MM.1S (cell line): Measurements from ENCODE around the gene SRRM2.

Source experiments
- CTCF ChIP-seq: fragments of 300-600 bp; sonication (generic); IDR thresholded peaks from 2 replicates; pipeline ENCODE4 v1.5.1; 2016; ENCODE audit warnings: antibody characterized with exemption, low read length, mixed read lengths
- EZH2 ChIP-seq: fragments of 300-600 bp; sonication (generic); optimal IDR thresholded peaks from 2 replicates; pipeline ENCODE3; 2017; ENCODE audit warnings: low read depth, mild to moderate bottlenecking, antibody characterized with exemption, low read length, mixed read lengths

- TF ChIP-seq EZH2 (no peak), CTCF (no peak)
These were observed 48.1 kb upstream of the SRRM2 start for GRCh38 chr16:2704166-2704982.
